ENCODE data around the gene NCOA1. TPM values are rescaled to one million over a fixed set of nuclear protein-coding genes. Genes with fewer than 3 reads are reported as not detected.

Gene NCOA1
- total and polyA plus RNA-seq, 10 of the 15 experiments (the other 5 are each of a cell fraction or from before 2014, with no cell fraction given), result 1.8 to 35.6 (median 6.1) TPM

GRCh38 chr2:24721470-24721869, 230.4 kb downstream of the NCOA1 start (continued):
- no peak for TF ChIP-seq SPI1 (IDR thresholded peaks at IDR 0.05; ENCODE audit: borderline replicate concordance, insufficient read depth, low read depth, low read length)
- TF ChIP-seq POLR2AphosphoS2 (IDR thresholded peaks at IDR 0.05; ENCODE audit: low read depth, low read length), result no peak
- TF ChIP-seq SRF (IDR thresholded peaks at IDR 0.05; ENCODE audit: low read depth in 2 of 2, low read length in 2 of 2), result 0 out of 4 replicates have a peak, but pooled peaks of 1 of the 2 experiments have one; percentile 17
- TF ChIP-seq JUNB (IDR thresholded peaks at IDR 0.05), result peak; percentile 83
- TF ChIP-seq NR2C1 (IDR thresholded peaks at IDR 0.05), result no peak
- TF ChIP-seq BCL11A (IDR thresholded peaks at IDR 0.05; ENCODE audit: low read depth, low read length), result peak; percentile 67; the same call in 1 of the 2 replicates
- TF ChIP-seq ATF2 (IDR thresholded peaks at IDR 0.05; ENCODE audit: low read length), result peak; percentile 74
- peak; percentile 83 for TF ChIP-seq TCF12 (IDR thresholded peaks at IDR 0.05; ENCODE audit: low read depth, low read length)
- TF ChIP-seq LARP7 (IDR thresholded peaks at IDR 0.05), result no peak

GRCh38 chr2:24722141-24722790, 231.2 kb downstream of the NCOA1 start:
- SMC1A ChIA-PET (ENCODE audit: uncharacterized antibody, unreplicated experiment), result interaction anchor here (0.6 to 2.4 kb wide), 4 partner anchors 12 to 145 kb away, joined by 3 to 9 read pairs (median 5); no protein-coding TSS in a partner anchor
- in situ Hi-C loops (cut with MboI) (no loop called here), intact Hi-C loops (cut with micrococcal nuclease; ENCODE audit: unreplicated experiment) (no loop called here)
- Histone ChIP-seq H3K9ac (ENCODE audit: control insufficient read depth, insufficient read depth, low read length) (no peak overlapping the region), H2AFZ (ENCODE audit: control insufficient read depth, low read depth, low read length) (no peak overlapping the region), H3K4me3 (no peak overlapping the region), H3K4me2 (ENCODE audit: control insufficient read depth, insufficient read depth) (no peak overlapping the region), H3K9me3 (replicated peaks; ENCODE audit: control insufficient read depth, insufficient read depth, low read length) (no peaks in the 10 kb centered on the region), H4K20me1 (ENCODE audit: control insufficient read depth, insufficient read depth) (no peaks in the 10 kb centered on the region), H3K79me2 (ENCODE audit: control insufficient read depth, insufficient read depth, low read length) (no peaks in the 10 kb centered on the region), H3K36me3 (ENCODE audit: control insufficient read depth in 2 of 2, insufficient read depth in 2 of 2, low read length in 1 of 2) (no peaks in the 10 kb centered on the region), H3K27me3 (replicated peaks in 1 of 2; ENCODE audit: control insufficient read depth in 2 of 2, insufficient read depth in 2 of 2, low read length in 1 of 2) (no peaks in the 10 kb centered on the region), H3K27ac (ENCODE audit: control insufficient read depth, insufficient read depth) (peak overlapping the region; percentile 27), H3K4me1 (ENCODE audit: control insufficient read depth, insufficient read depth, low read length) (peaks cover 16% of the 10 kb centered on the region; the same call in 1 of the 2 replicates)
- FAIRE-seq (no peak), ATAC-seq (no peak), DNase-seq (ENCODE audit: low read depth, low spot score) (no peak)
- POLR2A ChIA-PET, result interaction anchor here (0.7 kb wide), 1 partner anchor 110 kb away, joined by 4 read pairs; no protein-coding TSS in a partner anchor
- CTCF ChIA-PET, result no interaction called here
- no TSS peak for BruUV-seq (replicated peaks)
- RAD21 ChIA-PET (ENCODE audit: unreplicated experiment), result interaction anchor here (3.4 kb wide), 1 partner anchor 70 kb away, joined by 16 read pairs; the partner anchor contains the start of genes CENPO and PTRHD1
- WGBS (ENCODE audit: insufficient coverage, insufficient replicate concordance, low lambda C conversion rate, missing lambda C conversion rate), result 58% methylated on average over 3 of the region's 3 CpGs
- no peak for TF ChIP-seq ZNF592 (IDR thresholded peaks at IDR 0.05)
- TF ChIP-seq CREB1 (IDR thresholded peaks at IDR 0.05; ENCODE audit: low read depth), result no peak
- no peak for TF ChIP-seq RELB (IDR thresholded peaks at IDR 0.05; ENCODE audit: low read depth)
- TF ChIP-seq CHD4 (IDR thresholded peaks at IDR 0.05), result no peak
- no peak for TF ChIP-seq NFYA (IDR thresholded peaks at IDR 0.05; ENCODE audit: borderline replicate concordance, low read depth, low read length)
- TF ChIP-seq NFXL1 (IDR thresholded peaks at IDR 0.05; ENCODE audit: borderline replicate concordance), result no peak
- no peak for TF ChIP-seq ZNF384 (IDR thresholded peaks at IDR 0.05; ENCODE audit: borderline replicate concordance, low read depth, low read length)
- no peak for TF ChIP-seq SMAD5 (IDR thresholded peaks at IDR 0.05; ENCODE audit: low read depth)

All from GM12878 (cell line).